Medulla oblongata (tissue), 1 donor: ENCODE results near the gene CNNM2.

Experiments
- DNase-seq: peaks from one replicate; pipeline ENCODE4 v3.0.0-alpha.2; 2015; ENCODE audit errors: extremely low spot score

CNNM2 gene

GRCh38 chr10:102917962-102918816, at the start of gene CNNM2:
TSS of gene CNNM2 (plus strand) at chr10:102918294. CDS start at chr10:102918481, 187 bp downstream.
- peak; percentile 100 for DNase-seq

- DNase-seq: no peak
Observed at GRCh38 chr10:102868911-102869257, 49.2 kb upstream of the CNNM2 start.

GRCh38 chr10:102869258-102870198, 48.6 kb upstream of the CNNM2 start, which contains the start of gene AS3MT:
TSS of gene AS3MT (plus strand) at chr10:102869470. CDS start at chr10:102869593, 123 bp downstream.
- DNase-seq: no peak

GRCh38 chr10:102870221-102870620, 47.9 kb upstream of the CNNM2 start:
- no peak for DNase-seq

GRCh38 chr10:102872163-102872562, 45.9 kb upstream of the CNNM2 start:
- no peak for DNase-seq

- DNase-seq: no peak
Observed at GRCh38 chr10:102876747-102877153, 41.3 kb upstream of the CNNM2 start.

- DNase-seq: no peak
Observed at GRCh38 chr10:102878629-102879028, 39.5 kb upstream of the CNNM2 start.

- no peak for DNase-seq
Observed at GRCh38 chr10:102880256-102880655, 37.8 kb upstream of the CNNM2 start.

GRCh38 chr10:102888048-102888447, 30.0 kb upstream of the CNNM2 start:
- DNase-seq: no peak

GRCh38 chr10:102894466-102895213, 23.5 kb upstream of the CNNM2 start:
- DNase-seq: no peak

GRCh38 chr10:102900006-102900405, 18.1 kb upstream of the CNNM2 start:
- no peak for DNase-seq

- no peak for DNase-seq
Observed at GRCh38 chr10:102904346-102904745, 13.7 kb upstream of the CNNM2 start.

GRCh38 chr10:102906507-102906906, 11.6 kb upstream of the CNNM2 start:
- DNase-seq: no peak

GRCh38 chr10:102914781-102915180, 3.3 kb upstream of the CNNM2 start:
- no peak for DNase-seq

- DNase-seq: no peak
Observed at GRCh38 chr10:102916173-102916572, 1.9 kb upstream of the CNNM2 start.

- peak; percentile 86 for DNase-seq
Observed at GRCh38 chr10:102917314-102917961, 656 bp upstream of the CNNM2 start.

GRCh38 chr10:102918817-102919245, 737 bp downstream of the CNNM2 start:
- DNase-seq: no peak

- no peak for DNase-seq
Observed at GRCh38 chr10:102919246-102919959, 1.3 kb downstream of the CNNM2 start.

GRCh38 chr10:102919992-102920739, 2.1 kb downstream of the CNNM2 start:
- DNase-seq: no peak

- DNase-seq: no peak
Observed at GRCh38 chr10:102923601-102924000, 5.5 kb downstream of the CNNM2 start.
